ENCODE data around the gene DLEC1. TPM values are rescaled to one million over a fixed set of nuclear protein-coding genes. Genes with fewer than 3 reads are reported as not detected.
A peak's percentile ranks its signal among the peaks of the same experiment; 100 is the strongest.

DLEC1 gene
- total RNA-seq, 2 experiments from 2014 or later: 0.19 to 0.46 TPM

DNA sequence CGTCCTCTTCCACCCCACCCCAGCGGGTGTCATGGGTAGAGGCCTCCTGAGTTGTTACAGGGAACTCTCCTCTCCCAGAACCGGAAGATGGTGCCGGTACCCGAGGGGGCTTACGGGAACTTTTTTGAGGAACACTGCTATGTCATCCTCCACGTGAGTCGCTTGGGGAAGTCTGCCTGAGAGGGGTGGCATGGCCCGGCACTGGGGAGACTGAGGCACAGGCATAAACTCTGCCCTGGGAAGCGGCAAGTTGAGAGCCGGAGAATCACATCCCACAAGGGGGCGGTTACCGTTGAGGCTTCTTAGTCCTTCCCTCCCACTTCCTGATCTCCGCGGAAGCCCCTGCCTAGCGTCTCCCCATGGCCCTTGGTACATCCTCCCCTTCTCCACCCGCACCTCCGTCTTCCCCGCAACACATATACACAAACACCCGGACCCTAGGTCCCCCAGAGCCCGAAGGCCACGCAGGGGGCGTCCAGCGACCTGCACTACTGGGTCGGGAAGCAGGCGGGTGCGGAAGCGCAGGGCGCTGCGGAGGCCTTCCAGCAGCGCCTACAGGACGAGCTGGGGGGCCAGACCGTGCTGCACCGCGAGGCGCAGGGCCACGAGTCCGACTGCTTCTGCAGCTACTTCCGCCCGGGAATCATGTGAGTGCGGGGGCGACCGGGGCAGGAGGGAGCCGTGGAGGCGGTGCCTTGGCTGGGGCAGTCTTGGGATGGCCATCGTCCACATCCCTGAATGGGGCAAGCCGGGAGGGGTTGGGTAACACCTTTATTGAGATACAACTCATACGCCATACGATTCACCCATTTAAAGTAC is 45.0 kb upstream of the DLEC1 start:
- H3K27me3 Mint-ChIP-seq: no peaks in the 10 kb centered on the region
- POLR2A ChIA-PET: no interaction called here
- H3K4me1 Mint-ChIP-seq: peaks cover 42% of the 10 kb centered on the region
- ATAC-seq (peak; percentile 64), DNase-seq (peak; percentile 86)
- H3K36me3 Mint-ChIP-seq (ENCODE audit: low read depth): peaks cover 16% of the 10 kb centered on the region
- H3K4me3 Mint-ChIP-seq: peak overlapping the region; percentile 91
- intact Hi-C loops (cut with DNase I, micrococcal nuclease): loop anchor here (1.0 to 2.0 kb wide), 4 partner anchors 44 to 171 kb away; partner anchors contain the start of genes ACAA1 (in 2 of the 2) and OXSR1 (in 1 of the 2)
- CTCF ChIA-PET: interaction anchor here (0.7 to 1.0 kb wide), 2 partner anchors 19 to 155 kb away, joined by 3 to 4 read pairs; no protein-coding TSS in a partner anchor
- H3K27ac Mint-ChIP-seq: peak overlapping the region; percentile 96
- H3K9me3 Mint-ChIP-seq (ENCODE audit: low read depth): no peaks in the 10 kb centered on the region

DNA sequence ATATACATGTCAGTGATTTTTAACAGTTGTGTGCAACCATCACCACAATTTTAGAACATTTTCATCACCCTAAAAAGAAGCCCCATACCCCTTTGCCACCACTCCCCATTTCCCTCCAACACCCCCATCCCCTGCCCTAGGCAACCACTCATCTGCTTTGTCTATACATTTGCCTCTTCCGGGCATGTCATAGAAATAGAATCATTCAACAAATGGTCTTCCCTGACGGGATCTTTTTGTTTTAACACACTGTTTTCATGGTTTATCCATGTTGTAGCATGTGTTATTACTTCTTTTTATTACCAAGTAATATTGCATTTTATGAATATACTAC is 44.4 kb upstream of the DLEC1 start:
- Mint-ChIP-seq H3K4me1 (peaks cover 48% of the 10 kb centered on the region), H3K4me3 (peak overlapping the region; percentile 91), H3K27me3 (no peaks in the 10 kb centered on the region), H3K27ac (peak overlapping the region; percentile 96), H3K9me3 (ENCODE audit: low read depth) (no peaks in the 10 kb centered on the region), H3K36me3 (ENCODE audit: low read depth) (peaks cover 18% of the 10 kb centered on the region)
- ChIA-PET CTCF (interaction anchor here (0.7 to 1.0 kb wide), 2 partner anchors 20 to 155 kb away, joined by 3 to 4 read pairs; no protein-coding TSS in a partner anchor), POLR2A (no interaction called here)
- DNase-seq (no peak), ATAC-seq (peak; percentile 11)
- intact Hi-C loops (cut with DNase I, micrococcal nuclease): loop anchor here (1.0 to 2.0 kb wide), 4 partner anchors 44 to 171 kb away; partner anchors contain the start of genes ACAA1 (in 2 of the 2) and OXSR1 (in 1 of the 2)

DNA sequence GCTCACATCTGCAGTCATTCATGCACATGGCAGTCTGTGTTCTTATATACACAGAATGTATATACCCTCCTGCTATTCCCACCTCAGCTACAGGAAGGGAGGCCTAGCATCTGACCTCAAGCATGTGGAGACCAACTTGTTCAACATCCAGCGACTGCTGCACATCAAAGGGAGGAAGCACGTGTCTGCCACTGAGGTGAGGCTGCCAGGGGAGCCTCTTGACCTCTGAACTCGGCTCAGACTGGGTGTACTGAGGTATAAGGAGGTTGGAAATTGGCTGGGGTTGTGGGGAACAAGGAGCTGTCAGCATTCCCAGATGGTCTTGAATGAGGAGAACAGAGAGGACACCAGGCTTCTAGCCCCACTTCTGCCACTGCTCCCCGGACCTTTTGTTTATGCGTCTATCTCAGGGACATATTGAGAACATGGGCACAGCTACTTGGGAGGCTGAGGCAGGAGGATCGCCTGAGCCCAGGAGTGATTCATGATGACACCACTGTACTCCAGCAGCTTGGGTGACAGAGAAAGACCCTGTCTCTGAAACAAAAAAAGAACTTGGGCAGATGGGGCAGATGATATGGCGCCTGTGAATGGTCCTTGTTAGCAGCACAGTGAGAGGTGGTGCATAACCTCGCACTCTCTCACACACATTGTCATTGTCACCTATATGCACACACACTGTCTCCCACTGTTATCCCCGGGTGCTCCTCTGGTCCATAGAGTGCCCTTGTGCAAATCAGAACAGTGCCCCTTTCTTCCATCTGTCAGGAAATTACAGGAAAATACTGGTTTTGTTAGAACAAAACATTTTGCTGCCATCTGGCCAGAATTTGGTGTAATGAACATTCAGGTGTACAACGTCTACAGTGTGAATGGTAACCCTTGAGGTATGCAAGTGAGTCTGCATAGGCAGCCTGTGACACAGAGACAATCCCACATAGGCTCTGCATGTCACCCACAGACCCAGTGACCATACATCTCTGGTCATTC is 43.1 kb upstream of the DLEC1 start:
- peaks cover 49% of the 10 kb centered on the region for H3K4me1 Mint-ChIP-seq
- intact Hi-C loops (cut with DNase I, micrococcal nuclease): loop anchor here in 1 of 2 experiments (2.0 kb wide), 1 partner anchor 141 kb away; the partner anchor contains the start of gene ACAA1
- peaks cover 20% of the 10 kb centered on the region for H3K36me3 Mint-ChIP-seq (ENCODE audit: low read depth)
- ATAC-seq (no peak), DNase-seq (no peak)
- H3K4me3 Mint-ChIP-seq: peak overlapping the region; percentile 91
- CTCF ChIA-PET: interaction anchor here (0.6 to 3.0 kb wide), 18 partner anchors 7 to 169 kb away, joined by 3 to 18 read pairs (median 3); partner anchors contain the start of genes ACAA1 and OXSR1
- POLR2A ChIA-PET: interaction anchor here (0.6 to 1.0 kb wide), 2 partner anchors 30 to 169 kb away, joined by 3 to 4 read pairs; partner anchors contain the start of gene OXSR1
- peak overlapping the region; percentile 96 for H3K27ac Mint-ChIP-seq
- H3K27me3 Mint-ChIP-seq: no peaks in the 10 kb centered on the region
- H3K9me3 Mint-ChIP-seq (ENCODE audit: low read depth): no peaks in the 10 kb centered on the region

DNA sequence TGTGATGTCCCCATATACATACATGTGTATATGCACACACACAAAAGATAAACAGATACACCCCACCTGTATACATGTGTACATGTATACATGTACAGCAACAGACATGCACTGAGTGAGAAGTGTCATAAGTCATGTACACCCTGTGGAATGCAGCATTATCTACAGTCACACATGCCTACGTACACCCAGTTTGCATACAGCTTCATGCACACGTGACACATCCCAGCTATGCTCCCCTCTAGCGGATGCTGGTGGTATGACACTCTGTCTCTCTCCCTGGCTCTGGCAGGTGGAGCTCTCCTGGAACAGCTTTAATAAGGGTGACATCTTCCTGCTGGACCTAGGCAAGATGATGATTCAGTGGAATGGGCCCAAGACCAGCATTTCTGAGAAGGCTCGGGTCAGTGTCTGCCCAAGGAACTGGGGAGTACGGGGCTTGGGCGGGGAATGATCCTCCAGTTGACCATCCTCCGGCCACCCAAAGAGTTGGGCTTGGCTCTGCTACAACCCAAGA is 42.2 kb upstream of the DLEC1 start:
- Mint-ChIP-seq H3K36me3 (ENCODE audit: low read depth) (peaks cover 22% of the 10 kb centered on the region), H3K27ac (peak overlapping the region; percentile 96), H3K9me3 (ENCODE audit: low read depth) (no peaks in the 10 kb centered on the region), H3K4me1 (peaks cover 49% of the 10 kb centered on the region), H3K4me3 (no peak overlapping the region), H3K27me3 (no peaks in the 10 kb centered on the region)
- intact Hi-C loops (cut with DNase I, micrococcal nuclease): loop anchor here in 1 of 2 experiments (1.0 kb wide), 1 partner anchor 23 kb away; no protein-coding TSS in a partner anchor
- DNase-seq: peak; percentile 92
- CTCF ChIA-PET: interaction anchor here (0.7 to 3.0 kb wide), 17 partner anchors 8 to 168 kb away, joined by 3 to 18 read pairs (median 3); partner anchors contain the start of genes ACAA1 and OXSR1
- ATAC-seq: peak; percentile 57
- POLR2A ChIA-PET: interaction anchor here (1.0 kb wide), 1 partner anchor 168 kb away, joined by 4 read pairs; the partner anchor contains the start of gene OXSR1

DNA sequence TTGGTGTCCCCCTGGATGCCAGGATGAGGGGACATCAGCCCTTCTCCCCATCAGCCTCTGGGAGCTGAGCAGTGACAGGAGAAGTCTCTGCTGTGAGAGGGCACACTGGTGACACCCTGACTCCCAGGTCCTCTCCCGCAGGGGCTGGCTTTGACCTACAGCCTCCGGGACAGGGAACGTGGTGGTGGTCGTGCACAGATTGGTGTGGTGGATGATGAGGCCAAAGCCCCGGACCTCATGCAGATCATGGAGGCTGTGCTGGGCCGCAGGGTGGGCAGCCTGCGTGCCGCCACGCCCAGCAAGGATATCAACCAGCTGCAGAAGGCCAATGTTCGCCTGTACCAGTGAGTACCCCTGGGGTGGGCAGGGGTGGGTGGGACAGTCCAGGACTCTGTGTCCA is 41.7 kb upstream of the DLEC1 start:
- DNase-seq: no peak
- no peak overlapping the region for H3K4me3 Mint-ChIP-seq

DNA sequence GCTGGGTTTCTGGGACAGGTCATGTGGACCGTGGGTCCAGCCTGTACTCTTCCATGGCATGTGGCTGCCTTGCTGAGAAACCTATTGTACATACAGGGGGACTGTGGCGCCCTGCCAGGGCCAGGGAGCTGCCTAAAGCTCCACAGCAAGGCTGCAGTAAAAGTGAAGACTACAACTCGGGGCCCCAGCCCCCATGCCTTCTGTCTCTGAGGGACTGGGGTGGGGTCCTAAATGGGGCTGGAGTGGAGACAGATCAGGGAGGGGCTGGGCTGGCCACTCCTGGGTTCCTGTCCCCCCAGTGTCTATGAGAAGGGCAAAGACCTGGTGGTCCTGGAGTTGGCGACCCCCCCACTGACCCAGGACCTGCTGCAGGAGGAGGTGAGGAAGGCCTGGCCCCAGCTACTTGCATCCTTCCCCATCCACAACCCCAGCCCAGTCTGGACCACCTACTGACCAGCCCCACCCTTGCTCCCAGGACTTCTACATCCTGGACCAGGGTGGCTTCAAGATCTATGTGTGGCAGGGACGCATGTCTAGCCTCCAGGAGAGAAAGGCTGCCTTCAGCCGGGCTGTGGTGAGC is 41.1 kb upstream of the DLEC1 start:
- ChIA-PET CTCF (interaction anchor here (1.1 to 3.0 kb wide), 6 partner anchors 9 to 142 kb away, joined by 3 to 18 read pairs (median 6); no protein-coding TSS in a partner anchor), POLR2A (interaction anchor here (1.3 kb wide), 1 partner anchor 25 kb away, joined by 3 read pairs; no protein-coding TSS in a partner anchor)
- DNase-seq (no peak), ATAC-seq (no peak)
- Mint-ChIP-seq H3K4me1 (peaks cover 49% of the 10 kb centered on the region), H3K4me3 (peak overlapping the region; percentile 71), H3K27me3 (no peaks in the 10 kb centered on the region), H3K27ac (peak overlapping the region; percentile 94), H3K9me3 (ENCODE audit: low read depth) (no peaks in the 10 kb centered on the region), H3K36me3 (ENCODE audit: low read depth) (peaks cover 25% of the 10 kb centered on the region)
- intact Hi-C loops (cut with DNase I, micrococcal nuclease): loop anchor here in 1 of 2 experiments (1.0 kb wide), 1 partner anchor 24 kb away; no protein-coding TSS in a partner anchor

More for the DNA sequence above, 41.7 kb upstream of the DLEC1 start:
- peaks cover 49% of the 10 kb centered on the region for H3K4me1 Mint-ChIP-seq
- peak overlapping the region; percentile 96 for H3K27ac Mint-ChIP-seq
- H3K9me3 Mint-ChIP-seq (ENCODE audit: low read depth): no peaks in the 10 kb centered on the region
- no peak for ATAC-seq
- intact Hi-C loops (cut with DNase I, micrococcal nuclease): loop anchor here in 1 of 2 experiments (1.0 kb wide), 1 partner anchor 23 kb away; no protein-coding TSS in a partner anchor
- ChIA-PET POLR2A (interaction anchor here (1.0 to 1.3 kb wide), 2 partner anchors 25 to 167 kb away, joined by 3 to 4 read pairs; partner anchors contain the start of gene OXSR1), CTCF (interaction anchor here (0.7 to 3.0 kb wide), 17 partner anchors 8 to 142 kb away, joined by 3 to 18 read pairs (median 3); partner anchors contain the start of gene ACAA1)
- H3K36me3 Mint-ChIP-seq (ENCODE audit: low read depth): peaks cover 25% of the 10 kb centered on the region
- no peaks in the 10 kb centered on the region for H3K27me3 Mint-ChIP-seq

DNA sequence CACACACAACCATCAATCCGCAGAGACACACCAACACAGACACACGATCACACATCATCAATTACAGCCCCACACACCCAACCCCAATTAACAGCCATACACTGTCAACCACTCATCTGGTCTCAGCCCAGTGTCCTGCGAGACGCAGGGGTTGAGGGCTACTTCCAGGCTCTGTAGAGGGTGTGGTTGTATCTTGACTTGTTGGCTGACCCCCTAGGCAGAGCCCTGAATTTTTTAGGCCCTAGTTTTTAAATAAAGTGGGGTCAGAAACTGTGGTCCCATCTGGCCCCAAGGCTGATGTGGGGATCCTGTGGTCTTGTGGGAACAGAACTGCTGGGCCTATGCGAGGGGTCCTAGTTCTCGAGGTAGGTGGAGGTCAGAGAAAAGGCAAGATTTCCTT is 39.2 kb upstream of the DLEC1 start:
- intact Hi-C loops (cut with DNase I, micrococcal nuclease): no loop called here
- H3K27ac Mint-ChIP-seq: peak overlapping the region; percentile 26
- H3K4me3 Mint-ChIP-seq: no peak overlapping the region
- H3K4me1 Mint-ChIP-seq: peaks cover 46% of the 10 kb centered on the region
- no peaks in the 10 kb centered on the region for H3K9me3 Mint-ChIP-seq (ENCODE audit: low read depth)
- peaks cover 30% of the 10 kb centered on the region for H3K36me3 Mint-ChIP-seq (ENCODE audit: low read depth)
- POLR2A ChIA-PET: no interaction called here
- CTCF ChIA-PET: no interaction called here
- ATAC-seq (no peak), DNase-seq (no peak)
- H3K27me3 Mint-ChIP-seq: no peaks in the 10 kb centered on the region

DNA sequence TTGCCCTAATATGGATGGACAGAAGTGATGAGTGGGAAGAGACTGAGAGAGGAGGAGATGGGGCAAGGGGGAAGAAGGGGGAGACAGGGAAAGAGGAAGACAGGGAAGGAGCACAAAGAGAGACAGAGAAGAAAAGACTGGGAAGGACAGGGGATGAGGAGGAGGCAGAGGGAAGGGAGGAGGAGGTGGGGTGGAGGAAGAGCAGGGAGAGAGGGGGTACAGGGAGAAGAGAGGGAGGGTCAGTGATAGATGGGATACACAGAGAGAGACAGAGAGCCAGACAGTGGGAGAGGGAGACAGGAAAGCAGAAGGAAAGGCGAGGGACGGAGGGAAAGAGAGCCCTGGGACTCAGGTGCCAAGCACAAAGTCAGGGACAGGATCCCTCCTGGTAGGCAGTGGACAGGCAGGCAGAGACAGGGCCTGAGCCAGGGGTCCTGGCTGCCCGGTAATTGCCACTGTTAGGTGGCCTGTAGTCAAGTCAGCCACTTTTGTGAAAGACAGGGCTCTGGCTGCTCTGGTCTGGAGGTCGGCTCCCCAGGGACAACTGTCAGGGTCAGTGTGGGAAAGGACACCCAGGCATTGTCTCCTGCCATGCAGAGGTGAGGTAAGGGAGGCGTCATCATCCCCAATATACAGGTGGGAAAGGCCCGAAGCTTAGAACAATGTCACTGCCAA is 38.6 kb upstream of the DLEC1 start:
- CTCF ChIA-PET: interaction anchor here (1.0 to 1.1 kb wide), 2 partner anchors 11 to 27 kb away, joined by 3 to 4 read pairs; no protein-coding TSS in a partner anchor
- no peak overlapping the region for H3K4me3 Mint-ChIP-seq

DNA sequence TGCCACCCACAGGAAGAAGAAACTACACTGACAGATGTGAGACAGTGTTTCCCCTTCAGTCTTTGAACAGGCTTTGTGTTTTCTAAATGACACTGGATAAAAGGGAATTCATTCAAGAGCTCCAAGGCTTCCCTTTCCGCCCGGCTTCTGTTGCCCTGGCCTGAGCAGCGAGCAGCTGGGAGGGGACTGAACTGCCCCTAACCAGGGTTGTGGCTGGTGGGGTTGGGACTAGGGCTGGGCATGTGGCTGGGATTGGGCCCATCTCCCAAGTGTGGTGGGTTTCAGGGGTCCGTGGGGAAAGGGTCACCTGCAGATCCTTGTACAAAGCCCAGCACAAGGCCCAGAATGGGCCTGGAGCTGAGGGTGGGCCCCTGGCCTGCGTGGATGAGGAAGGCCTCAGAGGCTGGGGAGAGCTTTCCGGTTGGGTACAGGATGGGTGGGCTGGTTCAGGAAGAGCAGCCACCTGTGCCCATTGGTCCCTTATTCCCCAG is 38.0 kb upstream of the DLEC1 start:
- ATAC-seq: no peak
- peaks cover 25% of the 10 kb centered on the region for H3K36me3 Mint-ChIP-seq (ENCODE audit: low read depth)
- intact Hi-C loops (cut with DNase I, micrococcal nuclease): no loop called here
- POLR2A ChIA-PET: no interaction called here
- H3K27ac Mint-ChIP-seq: no peak overlapping the region
- DNase-seq: no peak
- H3K4me1 Mint-ChIP-seq: peaks cover 34% of the 10 kb centered on the region
- no peaks in the 10 kb centered on the region for H3K9me3 Mint-ChIP-seq (ENCODE audit: low read depth)
- CTCF ChIA-PET: interaction anchor here (1.0 to 1.1 kb wide), 2 partner anchors 10 to 27 kb away, joined by 3 to 4 read pairs; no protein-coding TSS in a partner anchor
- no peak overlapping the region for H3K4me3 Mint-ChIP-seq
- no peaks in the 10 kb centered on the region for H3K27me3 Mint-ChIP-seq

More for the DNA sequence above, 38.6 kb upstream of the DLEC1 start:
- peaks cover 31% of the 10 kb centered on the region for H3K36me3 Mint-ChIP-seq (ENCODE audit: low read depth)
- intact Hi-C loops (cut with DNase I, micrococcal nuclease): no loop called here
- no peaks in the 10 kb centered on the region for H3K9me3 Mint-ChIP-seq (ENCODE audit: low read depth)
- no peaks in the 10 kb centered on the region for H3K27me3 Mint-ChIP-seq
- H3K4me1 Mint-ChIP-seq: peaks cover 40% of the 10 kb centered on the region
- ATAC-seq: no peak
- no peak for DNase-seq
- no peak overlapping the region for H3K27ac Mint-ChIP-seq
- POLR2A ChIA-PET: no interaction called here
